ENCODE results near the gene AGAP1. TPM values are rescaled to one million over a fixed set of nuclear protein-coding genes. Genes with fewer than 3 reads are reported as not detected.

AGAP1 gene
- total and polyA plus RNA-seq, 7 donors, result 4.2 to 21.6 (median 16.6) TPM

DNA sequence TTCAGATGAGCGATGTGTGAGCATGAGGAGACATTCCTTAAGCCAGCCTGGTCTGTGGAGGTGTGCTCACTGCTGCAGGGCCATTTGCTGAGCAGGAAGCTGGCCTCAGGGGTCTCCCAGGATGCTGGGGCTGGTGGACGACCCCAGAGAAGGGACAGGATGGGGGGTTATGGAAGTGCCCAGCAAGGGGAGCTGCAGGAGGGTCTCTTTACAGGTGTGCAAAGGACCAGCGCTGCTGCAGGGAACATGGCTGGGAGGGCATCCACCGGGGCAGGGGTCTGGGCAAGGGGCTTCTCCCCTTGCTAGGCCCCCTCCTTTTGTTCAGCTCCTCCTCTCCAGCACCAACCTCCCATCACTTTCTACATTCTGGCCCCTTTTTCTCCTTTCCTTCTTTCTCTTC lies 489.2 kb downstream of the AGAP1 start:
- WGBS, 3 donors, result 90 to 99% (median 95%) methylated on average over 4 of the region's 4 CpGs
- intact Hi-C loops (cut with DNase I), result no loop called here
- ATAC-seq, result no peak

DNA sequence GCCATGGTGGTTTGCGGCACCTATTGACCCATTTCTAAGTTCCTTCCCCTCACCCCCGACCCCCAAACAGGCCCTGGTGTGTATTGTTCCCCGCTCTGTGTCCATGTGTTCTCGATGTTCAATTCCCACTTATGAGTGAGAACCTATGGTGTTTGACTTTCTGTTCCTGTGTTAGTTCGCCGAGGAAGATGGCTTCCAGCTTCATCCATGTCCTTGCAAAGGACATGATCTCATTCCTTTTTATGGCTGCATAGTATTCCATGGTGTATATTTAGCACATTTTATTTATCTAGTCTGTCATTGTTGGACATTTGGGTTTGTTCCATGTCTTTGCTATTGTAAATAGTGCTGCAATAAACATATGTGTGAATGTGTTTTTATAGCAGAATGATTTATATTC lies 490.7 kb downstream of the AGAP1 start:
- H3K4me1 ChIP-seq, result no peaks in the 10 kb centered on the region
- no peak overlapping the region for H3K27ac ChIP-seq
- H3K9me3 ChIP-seq, result no peaks in the 10 kb centered on the region
- TF ChIP-seq, protein P1, sequence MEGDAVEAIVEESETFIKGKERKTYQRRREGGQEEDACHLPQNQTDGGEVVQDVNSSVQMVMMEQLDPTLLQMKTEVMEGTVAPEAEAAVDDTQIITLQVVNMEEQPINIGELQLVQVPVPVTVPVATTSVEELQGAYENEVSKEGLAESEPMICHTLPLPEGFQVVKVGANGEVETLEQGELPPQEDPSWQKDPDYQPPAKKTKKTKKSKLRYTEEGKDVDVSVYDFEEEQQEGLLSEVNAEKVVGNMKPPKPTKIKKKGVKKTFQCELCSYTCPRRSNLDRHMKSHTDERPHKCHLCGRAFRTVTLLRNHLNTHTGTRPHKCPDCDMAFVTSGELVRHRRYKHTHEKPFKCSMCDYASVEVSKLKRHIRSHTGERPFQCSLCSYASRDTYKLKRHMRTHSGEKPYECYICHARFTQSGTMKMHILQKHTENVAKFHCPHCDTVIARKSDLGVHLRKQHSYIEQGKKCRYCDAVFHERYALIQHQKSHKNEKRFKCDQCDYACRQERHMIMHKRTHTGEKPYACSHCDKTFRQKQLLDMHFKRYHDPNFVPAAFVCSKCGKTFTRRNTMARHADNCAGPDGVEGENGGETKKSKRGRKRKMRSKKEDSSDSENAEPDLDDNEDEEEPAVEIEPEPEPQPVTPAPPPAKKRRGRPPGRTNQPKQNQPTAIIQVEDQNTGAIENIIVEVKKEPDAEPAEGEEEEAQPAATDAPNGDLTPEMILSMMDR (IDR thresholded peaks at IDR 0.05), result no peak
- no peaks in the 10 kb centered on the region for H3K36me3 ChIP-seq (ENCODE audit: insufficient read depth in 1 of 2, low read depth in 1 of 2)
- H3K27me3 ChIP-seq (ENCODE audit: insufficient read depth in 3 of 3, low read length in 2 of 3), result no peaks in the 10 kb centered on the region
- H3K4me3 ChIP-seq, result no peak overlapping the region
- ATAC-seq (no peak), DNase-seq (no peak)
- 96 to 99% (median 96%) methylated on average over 6 of the region's 6 CpGs for WGBS, 3 donors
- intact Hi-C loops (cut with DNase I), result no loop called here

More for the DNA sequence above, 489.2 kb downstream of the AGAP1 start:
- no peaks in the 10 kb centered on the region for H3K9me3 ChIP-seq
- H3K27ac ChIP-seq, result no peak overlapping the region
- TF ChIP-seq, protein P1 (IDR thresholded peaks at IDR 0.05), result no peak
- no peaks in the 10 kb centered on the region for H3K36me3 ChIP-seq (ENCODE audit: insufficient read depth in 1 of 2, low read depth in 1 of 2)
- DNase-seq, result no peak
- H3K4me3 ChIP-seq, result no peak overlapping the region
- H3K4me1 ChIP-seq, result no peaks in the 10 kb centered on the region
- H3K27me3 ChIP-seq (ENCODE audit: insufficient read depth in 3 of 3, low read length in 2 of 3), result no peaks in the 10 kb centered on the region

DNA sequence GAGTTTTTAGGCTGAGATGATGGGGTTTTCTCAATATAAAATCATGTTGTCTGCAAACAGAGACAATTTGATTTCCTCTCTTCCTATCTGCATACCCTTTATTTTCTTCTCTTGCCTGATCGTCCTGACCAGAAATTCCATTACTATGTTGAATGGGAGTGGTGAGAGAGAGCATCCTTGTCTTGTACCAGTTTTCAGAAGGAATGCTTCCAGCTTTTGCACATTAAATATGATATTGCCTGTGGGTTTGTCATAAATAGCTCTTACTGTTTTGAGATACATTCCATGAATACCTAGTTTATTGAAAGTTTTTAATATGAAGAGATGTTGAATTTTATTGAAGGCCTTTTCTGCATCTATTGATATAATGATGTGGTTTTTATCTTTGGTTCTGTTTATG lies 492.5 kb downstream of the AGAP1 start:
- no peak for ATAC-seq
- TF ChIP-seq, protein P1 (IDR thresholded peaks at IDR 0.05), result no peak
- intact Hi-C loops (cut with DNase I), result no loop called here
- no peak overlapping the region for H3K27ac ChIP-seq
- no peak for DNase-seq
- H3K9me3 ChIP-seq, result no peaks in the 10 kb centered on the region
- H3K36me3 ChIP-seq (ENCODE audit: insufficient read depth in 1 of 2, low read depth in 1 of 2), result no peaks in the 10 kb centered on the region
- no peak overlapping the region for H3K4me3 ChIP-seq
- no peaks in the 10 kb centered on the region for H3K4me1 ChIP-seq
- no peaks in the 10 kb centered on the region for H3K27me3 ChIP-seq (ENCODE audit: insufficient read depth in 3 of 3, low read length in 2 of 3)
- 48 to 76% (median 56%) methylated on average over 1 of the region's 1 CpG for WGBS, 3 donors

DNA sequence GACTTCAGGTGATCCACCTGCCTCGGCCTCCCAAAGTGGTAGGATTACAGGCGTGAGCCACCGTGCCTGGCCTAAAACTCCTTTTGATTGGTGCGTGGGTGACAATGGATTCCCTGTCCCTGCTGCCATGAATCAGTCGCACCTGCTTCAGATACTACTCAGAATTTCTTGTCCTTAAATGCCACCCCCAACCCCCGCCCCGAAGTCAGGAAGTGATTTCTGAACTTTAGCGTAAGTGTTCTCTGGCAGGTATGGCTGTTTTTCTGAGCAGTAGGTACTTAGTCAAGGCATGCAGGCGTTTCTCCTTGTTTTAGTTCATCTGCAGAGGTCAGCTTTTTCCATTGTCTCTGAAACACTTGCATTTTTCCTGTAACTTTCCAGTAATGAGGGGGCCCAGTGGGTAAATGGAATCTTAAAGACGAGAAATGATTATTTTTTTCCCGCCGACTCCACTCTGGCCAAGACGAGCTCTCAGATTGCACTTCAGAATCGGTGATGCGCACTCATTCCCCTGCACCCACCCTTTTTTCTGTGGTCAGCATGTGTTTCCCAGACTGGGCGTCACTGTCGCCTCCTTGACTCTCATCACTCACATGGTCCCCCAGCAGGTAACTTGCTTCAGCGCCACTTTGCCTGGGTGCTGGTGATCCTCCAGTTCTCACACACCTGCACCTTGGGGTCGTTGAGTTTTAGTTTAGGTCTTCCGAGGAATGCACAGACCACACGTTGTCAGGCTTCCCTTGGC lies 494.6 kb downstream of the AGAP1 start:
- WGBS, 3 donors, result 91 to 96% (median 93%) methylated on average over 21 of the region's 21 CpGs
- H3K4me1 ChIP-seq, result no peaks in the 10 kb centered on the region
- H3K4me3 ChIP-seq, result no peak overlapping the region
- no peak overlapping the region for H3K27ac ChIP-seq
- ATAC-seq (no peak), DNase-seq (no peak)
- no peaks in the 10 kb centered on the region for H3K27me3 ChIP-seq (ENCODE audit: insufficient read depth in 3 of 3, low read length in 2 of 3)
- TF ChIP-seq, protein P1 (IDR thresholded peaks at IDR 0.05), result no peak
- no peaks in the 10 kb centered on the region for H3K36me3 ChIP-seq (ENCODE audit: insufficient read depth in 1 of 2, low read depth in 1 of 2)
- no peaks in the 10 kb centered on the region for H3K9me3 ChIP-seq
- intact Hi-C loops (cut with DNase I), result no loop called here

DNA sequence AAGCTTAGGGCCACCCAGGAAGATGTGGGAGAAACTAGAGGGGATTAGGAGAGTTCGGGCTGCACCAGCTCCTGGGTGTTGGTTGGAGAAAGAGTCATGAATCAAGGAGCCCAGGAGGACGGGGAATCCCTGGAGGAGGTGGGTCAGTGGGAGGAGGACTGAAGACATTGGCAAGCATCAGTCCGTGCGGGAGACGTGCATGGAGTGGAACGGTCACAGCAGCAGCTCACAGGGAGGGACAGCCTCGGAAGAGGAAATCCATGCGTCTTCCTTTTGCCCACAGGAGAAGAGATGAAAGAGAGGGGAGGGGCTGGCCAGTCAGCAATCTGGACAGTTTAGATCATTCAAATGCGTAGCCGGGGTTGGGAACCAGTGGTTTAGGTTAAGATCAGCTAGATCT lies 495.7 kb downstream of the AGAP1 start:
- no peak overlapping the region for H3K4me3 ChIP-seq
- H3K4me1 ChIP-seq, result no peaks in the 10 kb centered on the region
- H3K36me3 ChIP-seq (ENCODE audit: insufficient read depth in 1 of 2, low read depth in 1 of 2), result no peaks in the 10 kb centered on the region
- H3K27me3 ChIP-seq (ENCODE audit: insufficient read depth in 3 of 3, low read length in 2 of 3), result no peaks in the 10 kb centered on the region
- no peak for DNase-seq
- no peak overlapping the region for H3K27ac ChIP-seq
- no peak for ATAC-seq
- intact Hi-C loops (cut with DNase I), result no loop called here
- WGBS, 3 donors, result 82 to 93% (median 89%) methylated on average over 10 of the region's 10 CpGs
- H3K9me3 ChIP-seq, result no peaks in the 10 kb centered on the region
- TF ChIP-seq, protein P1 (IDR thresholded peaks at IDR 0.05), result no peak
